BJ (cell line): Measurements from ENCODE around the gene DDX55. TPM values are rescaled to one million over a fixed set of nuclear protein-coding genes. Genes with fewer than 3 reads are reported as not detected.
A peak's percentile ranks its signal among the peaks of the same experiment; 100 is the strongest.
"Not testable (repeated sequence)": the region's sequence is repeated elsewhere in the genome, so short reads cannot be mapped to it uniquely, and the experiment has no call there.

Experiments
- CTCF ChIA-PET: fragments of 350-600 bp; formaldehyde crosslinking; extraction: SDS; loops from one replicate; lab custom pipeline; 2021; ENCODE audit warnings: antibody characterized with exemption, inconsistent platforms; lab: Yijun Ruan, JAX
- POLR2A ChIA-PET: fragments of 300-600 bp; sonication (Branson Sonifier 250); formaldehyde crosslinking; extraction: SDS; loops from one replicate; lab custom pipeline; 2021; ENCODE audit warnings: antibody characterized with exemption; lab: Charles Lee
- DNase-seq: peaks from one replicate; pipeline ENCODE4 v3.0.0-alpha.2; 2011; ENCODE audit warnings: low read depth
- H3K27me3 ChIP-seq: 2 replicates; pipeline ENCODE4 v1.6.0; 2011; ENCODE audit warnings: low read length; ENCODE audit not compliant: control insufficient read depth, insufficient read depth
- H3K36me3 ChIP-seq: 2 replicates; pipeline ENCODE4 v1.5.1; 2011; ENCODE audit warnings: low read length; ENCODE audit not compliant: control insufficient read depth, insufficient read depth
- H3K4me3 ChIP-seq: 2 replicates; pipeline ENCODE4 v1.5.1; 2011; ENCODE audit warnings: low read depth, mild to moderate bottlenecking, control low read depth, low read length
- CTCF ChIP-seq: IDR thresholded peaks from 2 replicates; pipeline ENCODE4 v1.5.1; 2011; ENCODE audit warnings: low read depth, mild to moderate bottlenecking, control low read depth, inconsistent platforms, low read length, moderate library complexity; ENCODE audit not compliant: insufficient read depth
- polyA plus RNA-seq: library from polyadenylated mRNA; depleted of rRNA; stranded (reverse); fragments of >200 nt; gene quantifications from 2 replicates; pipeline ENCODE4 v1.2.3, GENCODE V29; 2011

Gene DDX55
- polyA plus RNA-seq, 1 experiment: 13.8 TPM

- Histone ChIP-seq H3K4me3 (no peak overlapping the region), H3K36me3 (peaks cover 6% of the 10 kb centered on the region), H3K27me3 (no peaks in the 10 kb centered on the region)
- ChIA-PET POLR2A (no interaction called here), CTCF (interaction anchor here (1.0 kb wide), 1 partner anchor 12 kb away, joined by 3 read pairs; no protein-coding TSS in a partner anchor)
- no peak for DNase-seq
- no peak for TF ChIP-seq CTCF
These were observed 2.2 kb upstream of the DDX55 start for GRCh38 chr12:123599721-123600120.

GRCh38 chr12:123602651-123603195, 824 bp downstream of the DDX55 start:
- H3K4me3 ChIP-seq: peak overlapping the region; percentile 89
- ChIA-PET CTCF (interaction anchor here (0.6 to 1.4 kb wide), 10 partner anchors 13 to 738 kb away, joined by 3 to 5 read pairs (median 3); partner anchors contain the start of gene TMED2), POLR2A (no interaction called here)
- H3K27me3 ChIP-seq: no peaks in the 10 kb centered on the region
- H3K36me3 ChIP-seq: peaks cover 9% of the 10 kb centered on the region
- DNase-seq: no peak
- TF ChIP-seq CTCF: no peak

- H3K4me3 ChIP-seq, CTCF ChIA-PET, POLR2A ChIA-PET, DNase-seq, H3K27me3 ChIP-seq: not testable (repeated sequence)
- H3K36me3 ChIP-seq: peaks cover 14% of the 10 kb centered on the region
These were observed 1.6 kb downstream of the DDX55 start for GRCh38 chr12:123603495-123603894.

- Histone ChIP-seq H3K27me3 (no peaks in the 10 kb centered on the region), H3K36me3 (peaks cover 21% of the 10 kb centered on the region), H3K4me3 (no peak overlapping the region)
- ChIA-PET POLR2A (no interaction called here), CTCF (interaction anchor here (0.6 kb wide), 2 partner anchors 11 to 44 kb away, joined by 3 to 4 read pairs; no protein-coding TSS in a partner anchor)
- no peak for DNase-seq
- no peak for TF ChIP-seq CTCF
These were observed 5.9 kb downstream of the DDX55 start for GRCh38 chr12:123607756-123608155.

GRCh38 chr12:123608182-123608581, 6.3 kb downstream of the DDX55 start:
- Histone ChIP-seq H3K27me3 (no peaks in the 10 kb centered on the region), H3K36me3 (peaks cover 23% of the 10 kb centered on the region), H3K4me3 (no peak overlapping the region)
- no peak for DNase-seq
- TF ChIP-seq CTCF: no peak
- ChIA-PET POLR2A (no interaction called here), CTCF (interaction anchor here (0.6 kb wide), 2 partner anchors 11 to 44 kb away, joined by 3 to 4 read pairs; no protein-coding TSS in a partner anchor)

- Histone ChIP-seq H3K36me3 (peaks cover 24% of the 10 kb centered on the region), H3K4me3 (no peak overlapping the region), H3K27me3 (no peaks in the 10 kb centered on the region)
- ChIA-PET POLR2A (no interaction called here), CTCF (no interaction called here)
- no peak for DNase-seq
- TF ChIP-seq CTCF: no peak
These were observed 12.2 kb downstream of the DDX55 start for GRCh38 chr12:123614110-123614509.
